H1 (cell line): ENCODE results near the gene TSPAN16. TPM values are rescaled to one million over a fixed set of nuclear protein-coding genes. Genes with fewer than 3 reads are reported as not detected.

Experiments used
- CTCF ChIA-PET: fragments of 300-600 bp; sonication (Branson Sonifier 250); formaldehyde crosslinking; loops from one replicate; lab custom pipeline; 2021; ENCODE audit not compliant: partially characterized antibody; lab: Charles Lee
- POLR2A ChIA-PET: fragments of 300-600 bp; sonication (Branson Sonifier 250); formaldehyde crosslinking; loops from one replicate; lab custom pipeline; 2021; ENCODE audit warnings: inconsistent platforms; ENCODE audit not compliant: partially characterized antibody; lab: Charles Lee
- DNase-seq, 2 experiments: peaks; one replicate each; pipeline versions ENCODE4 v3.0.0 to v3.0.0-alpha.2; 2010 to 2022; ENCODE audit warnings: low spot score in 2 of 2, low read depth in 1 of 2, mixed read lengths in 1 of 2
- FAIRE-seq: peaks from 2 replicates; lab custom pipeline; 2011; peaks lifted over from hg19 to GRCh38; lab: Jason Lieb, UNC
- H2AFZ ChIP-seq: 2 replicates; pipeline ENCODE4 v1.8.1; 2012; ENCODE audit warnings: low read length, inconsistent platforms
- H2AK5ac ChIP-seq: 2 replicates; pipeline ENCODE4 v1.6.1; 2013; ENCODE audit warnings: low read depth, low read length
- H2BK120ac ChIP-seq: replicated peaks from 2 replicates; pipeline ENCODE3; 2013; ENCODE audit warnings: low read depth, low read length, inconsistent platforms
- H2BK12ac ChIP-seq: 2 replicates; pipeline ENCODE4 v1.6.1; 2013; ENCODE audit warnings: low read depth, low read length
- H2BK15ac ChIP-seq: 2 replicates; pipeline ENCODE4 v1.6.1; 2013; ENCODE audit warnings: low read length
- H2BK20ac ChIP-seq: 2 replicates; pipeline ENCODE4 v1.6.1; 2013; ENCODE audit warnings: low read length
- H2BK5ac ChIP-seq: 2 replicates; pipeline ENCODE4 v1.6.1; 2013; ENCODE audit warnings: low read depth, low read length
- H3K14ac ChIP-seq: 2 replicates; pipeline ENCODE4 v1.6.1; 2013; ENCODE audit warnings: inconsistent platforms; ENCODE audit not compliant: insufficient read length
- H3K18ac ChIP-seq: 2 replicates; pipeline ENCODE4 v1.6.1; 2013; ENCODE audit warnings: low read length; ENCODE audit errors: extremely low read depth
- H3K23ac ChIP-seq: 2 replicates; pipeline ENCODE4 v1.6.1; 2013; ENCODE audit warnings: inconsistent platforms; ENCODE audit not compliant: insufficient read length
- H3K23me2 ChIP-seq: 2 replicates; pipeline ENCODE4 v1.6.1; 2013; ENCODE audit warnings: low read depth, low read length
- H3K27ac ChIP-seq: 2 replicates; pipeline ENCODE4 v1.6.1; 2011; ENCODE audit warnings: low read depth, low read length, inconsistent platforms
- H3K27me3 ChIP-seq, 4 experiments: replicated peaks in 1 of 4; 1 replicate in 1 of 4; 2 replicates in 3 of 4; pipeline versions ENCODE4 v1.6.1 to v1.8.1; 2011 to 2013; ENCODE audit warnings: low read length in 3 of 4, mild to moderate bottlenecking in 3 of 4, inconsistent platforms in 2 of 4, mixed read lengths in 2 of 4, moderate library complexity in 1 of 4; ENCODE audit not compliant: control insufficient read depth in 3 of 4, insufficient read depth in 3 of 4; ENCODE audit errors: extremely low read depth in 1 of 4
- H3K36me3 ChIP-seq, 4 experiments: 2 replicates each; pipeline versions ENCODE4 v1.6.1 to v1.8.1; 2011 to 2013; ENCODE audit warnings: mild to moderate bottlenecking in 4 of 4, low read length in 3 of 4, moderate library complexity in 2 of 4, control low read depth in 1 of 4, inconsistent platforms in 1 of 4; ENCODE audit not compliant: insufficient read depth in 4 of 4, control insufficient read depth in 2 of 4
- H3K4ac ChIP-seq: replicated peaks from 2 replicates; pipeline ENCODE3; 2013; ENCODE audit warnings: low read length, low read depth, mixed read lengths, inconsistent platforms; ENCODE audit not compliant: insufficient read length
- H3K4me1 ChIP-seq, 4 experiments: replicated peaks in 1 of 4; 1 replicate in 1 of 4; 2 replicates in 3 of 4; pipeline versions ENCODE4 v1.6.1 to v1.8.1; 2011 to 2013; ENCODE audit warnings: low read length in 3 of 4, inconsistent platforms in 2 of 4, mixed read lengths in 1 of 4; ENCODE audit not compliant: insufficient read depth in 4 of 4, control insufficient read depth in 3 of 4
- H3K4me2 ChIP-seq, 2 experiments: 2 replicates each; pipeline versions ENCODE4 v1.6.1 to v1.8.1; 2011 to 2013; ENCODE audit warnings: low read depth in 2 of 2, low read length in 2 of 2, control low read depth in 1 of 2, inconsistent platforms in 1 of 2, mild to moderate bottlenecking in 1 of 2; ENCODE audit not compliant: insufficient read depth in 1 of 2
- H3K4me3 ChIP-seq, 4 experiments: fragments of 200-600, 300-600 bp in 1 of 4; sonication (generic), shearing (Covaris generic), sonication (Bioruptor Twin) in 1 of 4; 2 replicates each; pipeline versions ENCODE4 v1.5.1 to v1.8.1; 2011 to 2016; ENCODE audit warnings: low read length in 4 of 4, low read depth in 3 of 4, control low read depth in 2 of 4, inconsistent platforms in 2 of 4, mild to moderate bottlenecking in 2 of 4, mixed read lengths in 1 of 4, moderate library complexity in 1 of 4; ENCODE audit not compliant: insufficient read depth in 2 of 4; ENCODE audit errors: extremely low read depth in 1 of 4
- H3K56ac ChIP-seq: replicated peaks from 2 replicates; pipeline ENCODE3; 2013; ENCODE audit warnings: low read depth, mild to moderate bottlenecking, mixed read lengths, low read length, inconsistent platforms; ENCODE audit not compliant: insufficient read length
- H3K79me1 ChIP-seq: 2 replicates; pipeline ENCODE4 v1.6.1; 2013; ENCODE audit warnings: low read depth, low read length, control low read depth
- H3K79me2 ChIP-seq, 2 experiments: 2 replicates each; pipeline versions ENCODE4 v1.6.1 to v1.8.1; 2012 to 2013; ENCODE audit warnings: low read length in 2 of 2, mild to moderate bottlenecking in 2 of 2, inconsistent platforms in 1 of 2; ENCODE audit not compliant: insufficient read depth in 2 of 2, control insufficient read depth in 1 of 2
- H3K9ac ChIP-seq, 4 experiments: replicated peaks in 1 of 4; 1 replicate in 1 of 4; 2 replicates in 3 of 4; pipeline versions ENCODE4 v1.6.1 to v1.8.1; 2011 to 2013; ENCODE audit warnings: low read depth in 3 of 4, low read length in 3 of 4, control low read depth in 2 of 4, mild to moderate bottlenecking in 2 of 4, moderate library complexity in 2 of 4, inconsistent platforms in 1 of 4; ENCODE audit errors: extremely low read depth in 1 of 4
- H3K9me3 ChIP-seq, 2 experiments: 2 replicates each; pipeline versions ENCODE4 v1.6.1 to v1.8.1; 2012 to 2013; ENCODE audit warnings: mild to moderate bottlenecking in 2 of 2, moderate library complexity in 2 of 2, control low read depth in 1 of 2, inconsistent platforms in 1 of 2, low read depth in 1 of 2, low read length in 1 of 2, mixed read lengths in 1 of 2; ENCODE audit not compliant: insufficient read depth in 2 of 2
- H4K20me1 ChIP-seq, 2 experiments: replicated peaks in 1 of 2; 2 replicates each; pipeline versions ENCODE3 to v1.8.1; 2011 to 2013; ENCODE audit warnings: inconsistent platforms in 2 of 2, low read length in 2 of 2, mild to moderate bottlenecking in 1 of 2; ENCODE audit not compliant: insufficient read depth in 2 of 2, control insufficient read depth in 1 of 2
- H4K5ac ChIP-seq: 2 replicates; pipeline ENCODE4 v1.6.1; 2013; ENCODE audit warnings: low read length, low read depth, mixed read lengths, inconsistent platforms; ENCODE audit not compliant: insufficient read length
- H4K8ac ChIP-seq: 2 replicates; pipeline ENCODE4 v1.8.0; 2013; ENCODE audit warnings: mild to moderate bottlenecking, moderate library complexity, low read length, inconsistent platforms; ENCODE audit not compliant: insufficient read depth; ENCODE audit errors: extremely low read depth
- H4K91ac ChIP-seq: replicated peaks from 2 replicates; pipeline ENCODE3; 2013; ENCODE audit warnings: low read length, mixed read lengths, inconsistent platforms; ENCODE audit not compliant: insufficient read length
- ATF2 ChIP-seq: IDR thresholded peaks from 2 replicates; pipeline ENCODE4 v1.6.1; 2012; ENCODE audit warnings: low read length, inconsistent platforms
- BACH1 ChIP-seq: IDR thresholded peaks from 2 replicates; pipeline ENCODE4 v1.6.1; 2012; ENCODE audit warnings: low read length, improper control_type of control experiment
- CBX5 ChIP-seq: fragments of 300-800, 300-1000 bp; sonication (generic); IDR thresholded peaks from 2 replicates; pipeline ENCODE4 v1.7.1; 2016; ENCODE audit warnings: antibody characterized with exemption, low read length, low read depth
- EGR1 ChIP-seq: IDR thresholded peaks from 2 replicates; pipeline ENCODE4 v1.6.1; 2011; ENCODE audit warnings: low read depth, low read length, borderline replicate concordance
- FOSL1 ChIP-seq: IDR thresholded peaks from 2 replicates; pipeline ENCODE4 v1.6.1; 2011; ENCODE audit warnings: mild to moderate bottlenecking, low read depth, low read length, moderate library complexity; ENCODE audit not compliant: insufficient read depth
- GABPA ChIP-seq: IDR thresholded peaks from 2 replicates; pipeline ENCODE4 v1.6.1; 2011; ENCODE audit warnings: mild to moderate bottlenecking, low read length, moderate library complexity, borderline replicate concordance; ENCODE audit not compliant: insufficient read depth
- MAX ChIP-seq: IDR thresholded peaks from 2 replicates; pipeline ENCODE4 v1.6.1; 2012; ENCODE audit warnings: inconsistent platforms
- POLR2A ChIP-seq, 2 experiments: IDR thresholded peaks; 1 replicate in 1 of 2; 2 replicates in 1 of 2; pipeline ENCODE4 v1.6.1; 2011; ENCODE audit warnings: low read depth in 2 of 2, low read length in 2 of 2, mild to moderate bottlenecking in 2 of 2; ENCODE audit errors: control extremely low read depth in 1 of 2
- SIN3A ChIP-seq, 2 experiments: IDR thresholded peaks in 1 of 2; conservative IDR thresholded peaks in 1 of 2; 2 replicates each; pipeline ENCODE4 v1.6.1; 2011 to 2012; ENCODE audit warnings: low read length in 2 of 2, improper control_type of control experiment in 1 of 2, low read depth in 1 of 2, mild to moderate bottlenecking in 1 of 2
- USF2 ChIP-seq: IDR thresholded peaks from 2 replicates; pipeline ENCODE4 v1.6.1; 2011; ENCODE audit warnings: low read length, improper control_type of control experiment
- WGBS, 2 experiments: shearing (Covaris generic) in 1 of 2; methylation state at CpG; one replicate each; pipeline versions ENCODE4 v1.1.6 to v1.1.7; 2013 to 2015; ENCODE audit warnings: low lambda C conversion rate in 2 of 2, mixed read lengths in 2 of 2, inconsistent platforms in 1 of 2, low coverage in 1 of 2, missing lambda C conversion rate in 1 of 2; ENCODE audit not compliant: insufficient replicate concordance in 2 of 2, insufficient coverage in 1 of 2, insufficient read length in 1 of 2; ENCODE audit errors: extremely low coverage in 1 of 2, missing lambda C conversion rate in 1 of 2; 5-methylcytosine and 5-hydroxymethylcytosine counted together
- polyA plus RNA-seq, 7 experiments: library from polyadenylated mRNA; depleted of rRNA in 3 of 7; stranded (reverse) in 5 of 7; unstranded in 2 of 7; fragments of >200 nt in 5 of 7; fragments of 200-250 nt in 2 of 7; gene quantifications; 1 replicate in 5 of 7; 2 replicates in 1 of 7; 4 replicates in 1 of 7; pipeline versions ENCODE4 v1.2.1 to v1.2.3, GENCODE V29; 2011 to 2013; ENCODE audit warnings: missing spikeins in 2 of 7, mixed read lengths in 2 of 7
- total RNA-seq: library from RNA; stranded (reverse); fragmentation: NEBNext Ultra II Directional; extraction: Animal tissue kit (Norgen Biotek cat#: 25700); gene quantifications from 2 replicates; pipeline ENCODE4 v1.2.1, GENCODE V29; 2021

Gene TSPAN16
- total and polyA plus RNA-seq, 2 of the 8 experiments (the other 6 are each of a cell fraction or from before 2014, with no cell fraction given) = not detected

- ChIA-PET CTCF (no interaction called here), POLR2A (interaction anchor here (1.8 kb wide), 1 partner anchor 14 kb away, joined by 6 read pairs; no protein-coding TSS in a partner anchor)
- peak overlapping the region; percentile 95; the same call in 1 of the 2 replicates for H2BK15ac ChIP-seq
- peaks cover 0 to 17% (median 12%) of the 10 kb centered on the region in 4 experiments; a peak in 3 of 7 replicates for H3K27me3 ChIP-seq
- H3K4me1 ChIP-seq = peaks cover 3 to 11% (median 8%) of the 10 kb centered on the region in 4 experiments
- no peak overlapping the region for H2AFZ ChIP-seq
- H3K14ac ChIP-seq = no peak overlapping the region
- H3K79me2 ChIP-seq = no peaks in the 10 kb centered on the region
- no peak overlapping the region for H3K4ac ChIP-seq
- no peak overlapping the region for H4K5ac ChIP-seq
- no peak overlapping the region for H3K23ac ChIP-seq
- H4K20me1 ChIP-seq = peaks cover 0 to 5% of the 10 kb centered on the region in 2 experiments
- peak overlapping the region; percentile 22 to 61 (median 36); a peak in 5 of 8 replicates for H3K4me3 ChIP-seq
- no peak overlapping the region for H3K18ac ChIP-seq
- no peak for DNase-seq
- H3K36me3 ChIP-seq = no peaks in the 10 kb centered on the region
- peak overlapping the region; percentile 61 to 94 for H3K4me2 ChIP-seq
- H4K91ac ChIP-seq = no peak overlapping the region
- FAIRE-seq = no peak
- H3K23me2 ChIP-seq = peaks cover 13% of the 10 kb centered on the region; the same call in 1 of the 2 replicates
- no peaks in the 10 kb centered on the region for H3K9me3 ChIP-seq
- H2BK12ac ChIP-seq = peak overlapping the region; percentile 90
- WGBS, 2 experiments = 84% methylated on average over 6 of the region's 6 CpGs; no CpG with 5 or more reads in 1 of the 2 experiments
- peak overlapping the region; percentile 97 for H2AK5ac ChIP-seq
- H2BK20ac ChIP-seq = peak overlapping the region; percentile 61; the same call in 1 of the 2 replicates
- no peak overlapping the region for H2BK120ac ChIP-seq
- H2BK5ac ChIP-seq = peak overlapping the region; percentile 85; the same call in 1 of the 2 replicates
- no peak overlapping the region for H4K8ac ChIP-seq
- H3K79me1 ChIP-seq = peaks cover 3% of the 10 kb centered on the region; the same call in 1 of the 2 replicates
- H3K9ac ChIP-seq = peak overlapping the region in 1 of 4 experiments; percentile 18; a peak in 1 of 7 replicates
- H3K27ac ChIP-seq = no peak overlapping the region
- no peak overlapping the region for H3K56ac ChIP-seq
- TF ChIP-seq FOSL1 = no peak
- TF ChIP-seq CBX5 = no peak
- TF ChIP-seq USF2 = no peak
- no peak for TF ChIP-seq BACH1
- no peak for TF ChIP-seq GABPA
- TF ChIP-seq MAX = no peak
- no peak for TF ChIP-seq ATF2
- TF ChIP-seq EGR1 = no peak
- no peak for TF ChIP-seq POLR2A (IDR thresholded peaks at IDR 0.05; ENCODE audit: control extremely low read depth in 1 of 2, low read depth in 2 of 2, low read length in 2 of 2)
- no peak for TF ChIP-seq SIN3A (conservative IDR thresholded peaks at IDR 0.05 in 1 of 2, IDR thresholded peaks at IDR 0.05 in 1 of 2; ENCODE audit: low read depth in 1 of 2, low read length in 2 of 2)
Measured at GRCh38 chr19:11356074-11356397, 60.1 kb downstream of the TSPAN16 start.
